Tibial nerve (tissue), 4 donors: Measurements from ENCODE around the gene RALGAPB.
"Not testable (repeated sequence)": the region's sequence is repeated elsewhere in the genome, so short reads cannot be mapped to it uniquely, and the experiment has no call there.

Experiments used
- EP300 ChIP-seq, 2 donors: sonication (generic); formaldehyde crosslinking; IDR thresholded peaks; one replicate each; pipeline ENCODE4 v1.6.1; 2017; ENCODE audit warnings: antibody characterized with exemption in 2 of 2, mild to moderate bottlenecking in 1 of 2
- POLR2A ChIP-seq, 2 donors: fragments of 450-650 bp; IDR thresholded peaks; one replicate each; pipeline ENCODE4 v1.6.1; 2017; ENCODE audit warnings: antibody characterized with exemption in 2 of 2, mild to moderate bottlenecking in 2 of 2, moderate library complexity in 2 of 2
- TF ChIP-seq, protein P1 (sequence below), 5 experiments: fragments of 200-600 bp in 3 of 5; fragments of 450-650 bp in 2 of 5; sonication (generic) in 3 of 5; IDR thresholded peaks; one replicate each; pipeline ENCODE4 v1.5.1; 2016 to 2019; ENCODE audit warnings: antibody characterized with exemption in 5 of 5, mild to moderate bottlenecking in 3 of 5, moderate library complexity in 2 of 5

GRCh38 chr20:38460631-38461030, 12.0 kb upstream of the RALGAPB start:
- TF ChIP-seq, protein P1, sequence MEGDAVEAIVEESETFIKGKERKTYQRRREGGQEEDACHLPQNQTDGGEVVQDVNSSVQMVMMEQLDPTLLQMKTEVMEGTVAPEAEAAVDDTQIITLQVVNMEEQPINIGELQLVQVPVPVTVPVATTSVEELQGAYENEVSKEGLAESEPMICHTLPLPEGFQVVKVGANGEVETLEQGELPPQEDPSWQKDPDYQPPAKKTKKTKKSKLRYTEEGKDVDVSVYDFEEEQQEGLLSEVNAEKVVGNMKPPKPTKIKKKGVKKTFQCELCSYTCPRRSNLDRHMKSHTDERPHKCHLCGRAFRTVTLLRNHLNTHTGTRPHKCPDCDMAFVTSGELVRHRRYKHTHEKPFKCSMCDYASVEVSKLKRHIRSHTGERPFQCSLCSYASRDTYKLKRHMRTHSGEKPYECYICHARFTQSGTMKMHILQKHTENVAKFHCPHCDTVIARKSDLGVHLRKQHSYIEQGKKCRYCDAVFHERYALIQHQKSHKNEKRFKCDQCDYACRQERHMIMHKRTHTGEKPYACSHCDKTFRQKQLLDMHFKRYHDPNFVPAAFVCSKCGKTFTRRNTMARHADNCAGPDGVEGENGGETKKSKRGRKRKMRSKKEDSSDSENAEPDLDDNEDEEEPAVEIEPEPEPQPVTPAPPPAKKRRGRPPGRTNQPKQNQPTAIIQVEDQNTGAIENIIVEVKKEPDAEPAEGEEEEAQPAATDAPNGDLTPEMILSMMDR (IDR thresholded peaks at IDR 0.05) = not testable (repeated sequence)
- not testable (repeated sequence) for TF ChIP-seq EP300, POLR2A (IDR thresholded peaks at IDR 0.05)
